GM18951 (cell line): Measurements from ENCODE around the gene CDC73.

ENCODE experiments used
- POLR2A ChIP-seq: IDR thresholded peaks from 4 replicates; pipeline ENCODE4 v1.6.1; 2011; ENCODE audit warnings: mild to moderate bottlenecking; ENCODE audit not compliant: insufficient read length, insufficient read depth; ENCODE audit errors: extremely low read depth
- in situ Hi-C: fragments of 300-500 bp; cut with MboI; formaldehyde crosslinking; loops from one replicate; pipeline ENCODE4 v1.12.0; 2022; ENCODE audit warnings: low sequenced_read_pairs, mixed read lengths, inconsistent platforms; ENCODE audit not compliant: unreplicated experiment

Gene CDC73

DNA sequence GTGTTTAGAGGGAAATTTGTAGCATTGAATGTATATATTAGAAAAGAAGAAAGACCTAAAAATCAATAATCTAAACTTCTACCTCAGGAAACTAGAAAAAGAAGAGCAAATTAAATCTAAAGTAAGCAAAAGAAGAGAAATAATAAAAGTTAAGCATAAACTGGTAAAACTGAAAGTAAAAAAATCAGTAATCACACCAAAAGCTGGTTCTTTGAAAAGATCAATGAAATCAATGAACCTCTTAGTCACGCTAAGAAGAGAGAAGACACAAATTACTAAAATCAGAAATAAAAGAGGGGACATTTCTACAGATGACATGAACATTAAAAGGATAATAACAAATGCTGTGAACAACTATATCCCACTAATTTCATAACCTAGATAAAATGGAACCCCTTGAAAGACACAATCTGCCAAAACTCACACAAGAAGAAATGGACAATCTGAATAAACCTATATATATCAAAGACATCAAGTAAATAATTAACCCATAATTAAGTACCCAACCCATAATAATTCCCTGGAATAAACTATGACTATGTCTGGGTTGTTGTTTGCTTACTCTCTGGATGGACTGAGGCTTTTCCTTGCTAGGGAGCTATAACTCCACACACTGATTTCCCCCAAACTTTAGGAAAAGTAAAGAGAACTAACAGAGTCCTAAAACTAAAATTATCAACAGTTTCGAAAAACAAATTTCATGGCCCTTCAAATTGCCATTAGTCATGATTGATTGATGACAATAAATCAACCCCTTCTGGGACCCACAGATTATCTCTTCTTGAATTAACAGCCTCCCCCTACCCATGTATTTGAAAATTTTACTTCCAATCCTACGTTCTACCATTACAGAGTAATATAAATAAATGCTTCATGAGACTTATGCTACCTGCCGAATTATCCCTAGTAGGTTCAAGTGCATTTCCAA lies 2.8 kb upstream of the CDC73 start:
- in situ Hi-C loops = no loop called here
- no peak for TF ChIP-seq POLR2A

GRCh38 chr1:193120604-193121166 lies 1.1 kb upstream of the CDC73 start:
- no peak for TF ChIP-seq POLR2A
- in situ Hi-C loops = no loop called here

DNA sequence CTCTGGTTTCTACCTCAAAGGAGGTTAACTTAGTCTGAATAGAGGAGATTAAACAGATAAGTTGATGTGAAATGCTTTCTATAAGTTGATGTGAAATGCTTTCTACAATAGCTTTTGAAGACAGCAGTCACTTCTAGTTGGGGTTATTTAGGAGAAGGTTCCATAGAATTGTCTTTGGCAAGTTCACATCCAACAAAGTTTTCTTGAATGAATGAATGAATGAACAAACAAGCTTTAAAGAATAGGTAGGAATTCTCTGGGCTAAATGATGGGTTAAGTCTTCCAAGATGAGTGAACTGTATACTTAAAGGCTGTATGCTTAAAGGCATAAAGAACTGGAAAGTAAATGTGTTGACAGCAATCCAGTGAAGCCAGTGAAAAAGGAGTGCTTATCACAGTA lies 1.9 kb downstream of the CDC73 start:
- no peak for TF ChIP-seq POLR2A
- in situ Hi-C loops = no loop called here

DNA sequence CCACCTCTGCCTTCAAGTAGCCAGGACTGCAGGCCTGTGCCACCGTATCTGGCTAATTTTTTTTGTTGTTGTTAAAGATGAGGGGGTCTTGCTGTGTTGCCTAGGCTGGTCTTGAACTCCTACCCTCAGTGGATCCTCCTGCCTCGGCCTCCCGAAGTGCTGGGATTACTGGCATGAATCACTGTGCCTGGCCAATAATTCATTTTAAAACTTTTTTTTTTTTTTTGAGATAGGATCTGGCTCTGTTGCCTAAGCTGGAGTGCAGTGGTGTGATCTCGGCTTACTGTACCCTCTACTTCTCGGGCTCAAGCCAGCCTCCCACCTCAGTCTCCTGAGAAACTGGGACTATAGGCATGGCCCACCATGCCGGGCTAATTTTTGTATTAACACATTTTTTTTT lies 3.5 kb downstream of the CDC73 start:
- in situ Hi-C loops = no loop called here
- TF ChIP-seq POLR2A = no peak

- in situ Hi-C loops = no loop called here
- TF ChIP-seq POLR2A = no peak
Observed at GRCh38 chr1:193131266-193131860, 9.5 kb downstream of the CDC73 start.

GRCh38 chr1:193140254-193140653 lies 18.4 kb downstream of the CDC73 start:
- in situ Hi-C loops = no loop called here
- TF ChIP-seq POLR2A = no peak

GRCh38 chr1:193141804-193142203 lies 20.0 kb downstream of the CDC73 start:
- TF ChIP-seq POLR2A = no peak
- in situ Hi-C loops = no loop called here

GRCh38 chr1:193142409-193142808 lies 20.6 kb downstream of the CDC73 start:
- in situ Hi-C loops = no loop called here

GRCh38 chr1:193143285-193143684 lies 21.5 kb downstream of the CDC73 start:
- no peak for TF ChIP-seq POLR2A
- in situ Hi-C loops = no loop called here

More at GRCh38 chr1:193142409-193142808, 20.6 kb downstream of the CDC73 start:
- no peak for TF ChIP-seq POLR2A

DNA sequence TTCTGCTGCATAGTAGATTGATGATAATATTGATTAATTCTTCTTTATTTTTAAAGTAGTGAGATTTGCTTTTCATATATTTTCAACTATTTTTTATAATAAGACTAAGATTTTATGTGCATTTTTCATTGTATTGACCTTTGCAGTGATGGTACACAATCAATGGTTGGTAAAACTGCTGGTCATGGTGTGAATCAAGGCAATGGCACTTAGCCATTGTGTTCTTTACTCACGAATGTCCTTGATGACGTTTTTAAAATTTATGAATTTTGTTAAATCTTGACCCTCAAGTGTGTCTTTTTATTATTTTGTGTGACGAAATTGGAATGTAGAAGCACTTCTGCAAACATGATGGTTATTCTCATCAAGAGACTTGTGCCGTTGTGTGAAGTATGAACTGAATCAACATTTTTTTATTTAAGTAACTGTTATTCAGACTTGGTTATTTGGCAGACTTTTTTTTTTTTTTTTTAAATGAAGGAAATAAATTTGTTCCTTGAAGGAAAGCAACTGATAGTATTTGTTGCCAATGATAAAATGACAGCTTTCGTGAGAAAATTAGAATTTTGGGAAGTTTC lies 22.6 kb downstream of the CDC73 start:
- in situ Hi-C loops = no loop called here
- TF ChIP-seq POLR2A = no peak

DNA sequence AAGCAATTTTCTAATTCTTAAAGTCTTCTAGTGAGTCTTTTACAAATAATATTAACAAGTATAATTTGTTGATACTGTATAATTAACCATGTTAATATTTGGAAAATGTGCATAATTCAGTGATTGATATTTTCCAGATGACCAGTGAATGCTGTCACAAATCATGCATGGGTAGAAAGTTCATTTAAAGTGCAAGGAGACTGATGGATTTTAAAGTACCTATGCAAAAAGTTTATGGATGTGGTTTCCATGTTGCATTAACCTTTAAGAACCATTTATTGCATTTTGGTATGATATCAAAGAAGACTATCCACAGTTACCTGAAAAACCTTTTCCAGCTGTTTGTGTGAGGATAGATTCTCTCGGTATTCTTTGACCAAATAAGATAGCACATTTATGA lies 23.2 kb downstream of the CDC73 start:
- in situ Hi-C loops = no loop called here
- TF ChIP-seq POLR2A = no peak

DNA sequence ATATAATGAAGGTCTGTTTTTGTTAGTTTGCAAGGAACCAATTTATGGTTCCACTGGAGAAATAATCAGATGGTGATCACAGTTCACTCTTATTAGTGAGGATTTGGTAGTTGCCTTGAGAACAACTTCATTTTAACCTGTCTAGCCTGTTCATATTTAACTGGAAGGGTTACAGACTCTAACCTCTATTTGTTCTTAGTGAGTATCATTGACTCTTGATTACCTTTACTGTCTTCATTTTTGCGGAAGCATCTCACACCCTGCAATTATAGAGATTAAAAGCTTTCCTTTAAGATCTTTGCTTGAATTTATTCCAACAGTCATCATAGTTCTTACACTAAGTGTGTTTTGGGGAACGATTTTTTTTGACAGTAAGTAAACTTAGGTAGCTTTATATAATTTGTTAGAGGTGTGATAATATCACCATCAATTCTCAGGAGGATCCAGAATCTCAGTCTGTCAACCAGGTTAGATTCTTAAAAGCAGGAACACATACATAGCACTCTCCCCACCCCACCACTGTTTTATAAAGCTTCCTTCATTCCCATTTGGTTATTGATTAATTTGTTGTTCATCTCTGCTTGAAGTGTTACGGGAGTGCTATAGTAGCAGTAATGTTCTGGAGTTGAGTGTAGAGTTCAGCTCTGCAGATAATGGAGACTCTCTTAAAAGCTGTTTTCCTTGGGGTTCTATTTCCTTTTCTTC lies 34.4 kb downstream of the CDC73 start:
- in situ Hi-C loops = no loop called here
- TF ChIP-seq POLR2A = no peak

DNA sequence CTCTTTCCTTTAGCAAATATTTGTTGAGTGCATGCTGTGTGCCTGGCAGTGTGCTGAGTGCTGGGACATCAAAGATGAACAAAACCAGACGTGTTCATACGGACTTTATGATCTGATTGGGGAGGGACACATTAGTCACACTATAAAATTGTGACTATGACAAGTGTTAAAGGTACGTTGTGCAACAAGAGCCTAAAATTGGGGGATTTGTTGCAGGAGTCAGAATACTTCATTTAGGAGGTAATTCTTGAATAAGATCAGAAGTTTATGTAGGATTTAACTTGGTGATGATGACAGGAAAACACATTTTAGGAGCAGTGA lies 35.0 kb downstream of the CDC73 start:
- in situ Hi-C loops = no loop called here
- TF ChIP-seq POLR2A = no peak
